Fibroblast of skin of back (primary cell): ENCODE measurements around the gene CCR3.

Experiments used
- DNase-seq: peaks from one replicate; pipeline ENCODE4 v3.0.0-alpha.2; 2013

The CCR3 gene

DNA sequence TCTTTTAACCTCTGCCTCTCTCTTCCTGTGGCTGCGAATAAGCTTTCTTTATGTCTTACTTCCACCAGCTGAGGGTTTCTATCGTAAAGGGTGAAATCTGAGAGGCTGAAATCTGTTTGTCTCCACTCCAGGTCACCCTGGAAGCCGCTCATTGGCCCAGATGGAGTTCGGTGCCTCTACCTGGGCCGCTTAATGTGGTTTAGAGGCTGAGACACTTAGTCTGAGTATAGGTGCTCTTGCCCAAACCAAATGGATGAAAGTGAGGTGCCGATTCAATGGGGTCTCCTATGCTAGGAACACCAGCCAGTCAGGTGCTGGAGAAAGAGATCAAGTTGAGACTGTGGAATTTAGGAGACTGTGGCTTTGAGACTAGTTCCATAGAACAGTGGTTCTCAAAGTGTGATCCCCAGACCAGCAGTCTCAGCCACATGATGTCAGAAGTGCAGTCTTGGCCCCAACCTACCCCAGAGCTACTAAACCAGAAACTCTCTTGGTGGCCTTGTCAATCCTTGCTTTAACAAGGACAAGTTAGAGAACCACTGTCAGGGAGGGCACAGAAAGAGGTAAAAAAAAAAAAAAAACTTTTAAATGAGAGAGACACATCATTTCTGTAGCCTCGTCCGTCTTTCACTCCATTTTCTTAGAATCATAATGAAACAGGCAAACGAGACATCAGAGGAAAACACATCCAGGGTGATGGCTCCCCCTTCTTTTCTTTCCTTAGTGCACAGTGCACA is 56.8 kb downstream of the CCR3 start:
- no peak for DNase-seq

DNA sequence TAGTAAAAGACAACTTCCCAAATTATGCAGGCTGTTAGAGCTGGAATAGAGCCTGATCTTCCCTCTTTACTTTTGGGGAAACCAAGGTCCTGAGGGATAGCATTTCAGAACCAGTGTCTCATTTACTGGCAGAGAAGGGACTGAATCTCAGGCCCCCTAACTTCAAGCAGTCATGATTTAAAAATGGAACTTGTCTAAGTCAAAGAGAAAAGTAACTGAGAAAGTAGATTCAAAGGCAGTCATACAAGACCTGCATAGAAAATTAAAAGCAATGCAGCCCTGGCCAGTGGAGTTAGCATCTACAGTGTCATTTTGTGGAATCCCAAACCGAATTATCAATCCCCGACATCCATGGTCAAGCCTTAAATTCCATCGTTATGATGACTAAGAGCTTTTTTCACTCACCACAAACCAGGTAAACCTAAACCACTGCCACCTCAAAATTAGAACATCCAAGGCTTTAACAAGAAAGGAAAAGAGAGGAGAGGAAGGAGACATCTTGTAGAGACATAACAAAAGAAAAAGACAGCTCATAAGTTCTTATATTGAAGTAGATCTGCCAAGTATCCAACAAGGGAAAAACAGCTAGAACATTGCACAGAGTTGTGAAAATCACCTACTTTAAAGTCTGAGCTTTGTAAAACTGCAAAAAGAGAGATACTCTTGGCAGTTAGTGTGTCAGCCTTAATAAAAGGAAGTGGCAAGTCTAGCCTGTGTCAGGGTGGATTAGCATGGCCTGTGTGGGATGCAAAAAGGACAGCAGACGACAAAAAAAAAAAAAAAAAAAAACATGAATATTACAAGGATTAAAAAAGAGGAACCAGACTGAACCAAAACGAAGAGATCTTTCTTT is 57.6 kb downstream of the CCR3 start:
- no peak for DNase-seq

GRCh38 chr3:46300461-46300789 is 58.2 kb downstream of the CCR3 start:
- no peak for DNase-seq

- no peak for DNase-seq
Measured at GRCh38 chr3:46301122-46301835, 59.0 kb downstream of the CCR3 start.

DNA sequence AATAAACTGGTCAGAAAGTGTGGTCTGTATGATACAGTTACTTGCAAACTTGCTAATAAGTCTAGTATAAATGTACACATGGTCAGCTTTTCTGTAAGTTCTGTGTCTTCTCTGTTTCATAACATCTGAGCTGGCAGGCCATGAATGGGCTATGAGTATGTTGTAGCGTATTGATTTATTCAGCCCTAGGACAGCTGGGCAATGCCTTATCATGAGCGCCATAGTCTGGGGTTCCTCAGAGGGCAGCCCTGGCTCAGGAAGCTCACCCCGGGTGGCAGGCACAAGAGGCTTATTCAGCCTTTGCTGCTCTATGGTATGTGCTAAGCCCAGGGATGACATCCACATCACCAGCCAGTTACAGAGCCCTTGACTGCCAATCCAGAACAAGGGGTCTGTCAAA is 61.0 kb downstream of the CCR3 start:
- DNase-seq: no peak

- DNase-seq: no peak
Measured at GRCh38 chr3:46304739-46305138, 62.5 kb downstream of the CCR3 start.

- DNase-seq: peak; percentile 3
Measured at GRCh38 chr3:46312991-46313390, 70.7 kb downstream of the CCR3 start.

DNA sequence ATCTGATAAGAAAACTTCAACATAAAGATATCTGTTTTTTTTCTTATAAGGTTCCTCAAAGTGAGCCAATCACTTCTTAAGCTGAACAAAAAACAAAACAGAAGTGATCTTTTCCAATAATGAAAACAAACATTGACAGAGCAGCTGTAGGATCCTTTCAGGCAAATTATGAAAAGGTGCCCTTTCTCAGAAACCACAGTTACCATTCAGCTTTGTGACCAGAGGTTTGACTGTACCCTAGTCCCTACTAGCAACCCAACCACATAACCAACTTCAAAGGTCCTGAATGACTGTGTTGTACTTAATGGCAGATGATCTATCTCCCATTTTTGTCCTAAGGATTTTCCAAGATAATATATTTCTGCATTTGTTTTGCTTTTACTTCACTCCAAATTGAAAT is 72.3 kb downstream of the CCR3 start:
- DNase-seq: no peak

DNA sequence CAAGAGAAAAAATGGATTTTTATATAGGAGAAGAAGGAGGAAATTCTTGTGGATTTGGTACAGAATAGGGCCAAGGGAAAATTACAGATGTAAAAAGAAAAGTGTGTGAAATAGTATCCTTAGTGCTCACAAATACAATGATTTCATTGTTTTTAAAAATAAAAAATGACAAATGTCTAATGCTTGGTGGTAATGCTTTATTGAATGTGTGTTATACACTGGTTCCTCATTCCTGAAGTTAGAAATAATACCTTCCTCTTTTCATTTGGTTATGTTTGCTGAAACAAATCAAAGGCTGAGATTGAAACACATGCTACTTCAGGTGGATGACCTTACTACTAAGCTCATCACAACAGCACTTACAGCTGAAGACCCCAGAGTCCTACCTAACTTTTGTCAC is 73.9 kb downstream of the CCR3 start:
- DNase-seq: no peak
